Epithelial cell of proximal tubule (primary cell): ENCODE results near the gene CRTC1. TPM values are rescaled to one million over a fixed set of nuclear protein-coding genes. Genes with fewer than 3 reads are reported as not detected.
A peak's percentile ranks its signal among the peaks of the same experiment; 100 is the strongest.

Source experiments
- DNase-seq: peaks from one replicate; pipeline ENCODE4 v3.0.0-alpha.2; 2011; ENCODE audit warnings: low read depth
- H3K4me3 ChIP-seq: 2 replicates; pipeline ENCODE4 v1.5.1; 2011; ENCODE audit warnings: low read depth, mild to moderate bottlenecking, low read length
- CTCF ChIP-seq: conservative IDR thresholded peaks from 2 replicates; pipeline ENCODE4 v1.5.1; 2012; ENCODE audit warnings: low read depth, mild to moderate bottlenecking, low read length
- total RNA-seq: library from RNA; depleted of rRNA; stranded (reverse); fragments of >200 nt; gene quantifications from 2 replicates; pipeline ENCODE4 v1.2.3, GENCODE V29; 2015

The CRTC1 gene
- total RNA-seq, 1 donor from 2014 or later = 3.0 TPM

GRCh38 chr19:18670312-18670711 is 13.2 kb upstream of the CRTC1 start:
- no peak for DNase-seq
- H3K4me3 ChIP-seq = no peak overlapping the region
- TF ChIP-seq CTCF = no peak

- no peak for TF ChIP-seq CTCF
- no peak overlapping the region for H3K4me3 ChIP-seq
- DNase-seq = no peak
Observed at GRCh38 chr19:18671303-18672043, 12.0 kb upstream of the CRTC1 start.

- H3K4me3 ChIP-seq = no peak overlapping the region
- DNase-seq = no peak
- TF ChIP-seq CTCF = no peak
Observed at GRCh38 chr19:18672044-18672451, 11.4 kb upstream of the CRTC1 start.

GRCh38 chr19:18672606-18673337 is 10.7 kb upstream of the CRTC1 start:
- no peak overlapping the region for H3K4me3 ChIP-seq
- peak; percentile 35 for TF ChIP-seq CTCF
- DNase-seq = no peak

- TF ChIP-seq CTCF = no peak
- DNase-seq = no peak
- no peak overlapping the region for H3K4me3 ChIP-seq
Observed at GRCh38 chr19:18674616-18675015, 8.9 kb upstream of the CRTC1 start.

DNA sequence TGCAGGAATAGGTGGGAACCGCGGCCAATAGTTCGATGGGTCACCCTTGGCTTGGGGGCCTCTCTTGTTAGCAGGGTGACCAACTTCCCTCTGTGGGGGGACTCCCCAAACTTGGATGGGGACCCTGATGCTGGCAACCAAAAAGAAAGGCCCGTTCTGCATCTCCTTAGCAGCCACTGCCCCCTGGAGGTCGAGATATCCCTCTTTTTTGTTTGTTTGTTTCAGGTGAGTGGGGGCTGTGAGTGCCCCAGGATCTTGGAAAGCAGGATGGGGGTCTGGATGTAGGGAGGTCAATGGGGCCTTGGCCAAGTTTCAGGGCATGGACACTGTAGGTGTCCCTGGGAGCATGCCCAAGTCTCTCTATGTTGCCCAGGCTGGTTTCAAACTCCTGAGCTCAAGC is 7.7 kb upstream of the CRTC1 start:
- H3K4me3 ChIP-seq = no peak overlapping the region
- peak; percentile 62 for TF ChIP-seq CTCF
- DNase-seq = no peak
